CD4-positive, alpha-beta T cell treated with Interleukin-21 for 1 hour (primary cell): ENCODE data around the gene RNF222.
A peak's percentile ranks its signal among the peaks of the same experiment; 100 is the strongest.
"Not testable (repeated sequence)": the region's sequence is repeated elsewhere in the genome, so short reads cannot be mapped to it uniquely, and the experiment has no call there.

Experiments
- DNase-seq: peaks from one replicate; pipeline ENCODE4 v3.0.0-alpha.2; 2020

Gene RNF222

GRCh38 chr17:8377422-8377821, 20.2 kb downstream of the RNF222 start:
- no peak for DNase-seq

GRCh38 chr17:8376271-8377067, 21.2 kb downstream of the RNF222 start, which contains the start of gene KRABD2:
Gene KRABD2 (minus strand): TSS chr17:8376704.
- DNase-seq, result peak; percentile 90

DNA sequence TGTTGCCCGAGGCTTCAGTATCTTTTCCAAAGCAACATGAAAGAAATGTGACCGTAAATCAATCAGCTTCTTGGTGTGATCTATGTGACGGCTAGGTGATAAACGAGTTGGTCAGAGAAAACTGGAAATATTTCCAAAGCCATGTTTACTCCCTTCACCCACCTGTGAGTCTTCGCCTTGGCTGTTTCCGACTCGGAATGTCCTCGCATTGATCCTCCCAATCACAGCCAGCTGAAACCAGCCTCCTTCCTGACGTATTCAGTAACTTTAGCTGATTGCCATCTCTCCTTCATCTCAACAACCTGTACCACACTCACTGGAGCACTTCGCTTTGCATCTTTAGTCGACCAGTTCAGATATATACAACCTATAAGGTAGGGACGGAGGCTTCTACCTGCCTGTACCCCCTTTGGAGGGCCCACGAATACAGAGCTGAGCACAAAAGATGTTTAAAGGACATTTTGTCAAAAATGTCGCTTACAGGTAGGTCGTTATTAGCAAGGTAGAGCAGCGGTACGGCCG, 21.8 kb downstream of the RNF222 start:
- no peak for DNase-seq

GRCh38 chr17:8373856-8374255, 23.8 kb downstream of the RNF222 start:
- not testable (repeated sequence) for DNase-seq

DNA sequence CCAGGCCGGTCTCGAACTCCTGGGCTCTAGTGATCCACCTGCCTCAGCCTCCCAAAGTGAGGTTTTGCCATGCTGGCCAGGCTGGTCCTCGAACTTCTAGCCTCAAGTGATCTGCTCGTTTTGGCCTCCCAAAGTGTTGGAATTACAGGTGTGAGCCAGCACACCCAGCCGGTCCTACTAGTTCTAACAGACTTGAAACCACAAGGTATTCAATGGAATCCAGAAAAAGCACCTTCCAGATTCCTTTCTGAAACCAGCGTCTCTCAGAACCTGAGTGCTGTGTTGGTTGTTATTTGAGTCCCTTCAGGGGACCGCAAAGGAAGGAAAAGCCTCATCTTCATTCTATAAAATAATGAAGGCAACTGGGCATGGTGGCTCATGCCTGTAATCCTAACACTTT, 25.2 kb downstream of the RNF222 start:
- no peak for DNase-seq

DNA sequence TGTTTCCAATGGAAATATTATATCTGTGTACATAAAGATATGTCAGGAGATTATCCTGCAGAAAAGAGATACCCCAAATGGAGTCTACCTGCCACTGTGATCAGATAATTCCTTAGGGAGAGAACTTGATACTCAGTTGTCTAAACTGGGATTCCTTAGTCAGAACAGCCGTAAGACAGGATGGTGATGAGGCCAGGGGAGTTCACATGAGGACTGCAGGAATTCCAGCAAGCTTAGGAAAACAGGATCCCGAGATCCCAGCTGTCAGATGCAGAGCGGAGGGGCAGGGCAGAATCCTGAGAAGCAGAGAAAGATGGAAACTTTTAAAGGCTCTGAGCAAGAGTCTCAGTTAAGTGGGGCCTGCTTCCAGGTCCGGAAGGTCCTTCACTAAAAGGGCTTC, 25.8 kb downstream of the RNF222 start:
- DNase-seq, result no peak

- no peak for DNase-seq
Observed at GRCh38 chr17:8369944-8370343, 27.7 kb downstream of the RNF222 start.

GRCh38 chr17:8368193-8368592, 29.4 kb downstream of the RNF222 start:
- DNase-seq, result no peak

- no peak for DNase-seq
Observed at GRCh38 chr17:8366231-8366630, 31.4 kb downstream of the RNF222 start.

- no peak for DNase-seq
Observed at GRCh38 chr17:8365143-8365542, 32.5 kb downstream of the RNF222 start.

DNA sequence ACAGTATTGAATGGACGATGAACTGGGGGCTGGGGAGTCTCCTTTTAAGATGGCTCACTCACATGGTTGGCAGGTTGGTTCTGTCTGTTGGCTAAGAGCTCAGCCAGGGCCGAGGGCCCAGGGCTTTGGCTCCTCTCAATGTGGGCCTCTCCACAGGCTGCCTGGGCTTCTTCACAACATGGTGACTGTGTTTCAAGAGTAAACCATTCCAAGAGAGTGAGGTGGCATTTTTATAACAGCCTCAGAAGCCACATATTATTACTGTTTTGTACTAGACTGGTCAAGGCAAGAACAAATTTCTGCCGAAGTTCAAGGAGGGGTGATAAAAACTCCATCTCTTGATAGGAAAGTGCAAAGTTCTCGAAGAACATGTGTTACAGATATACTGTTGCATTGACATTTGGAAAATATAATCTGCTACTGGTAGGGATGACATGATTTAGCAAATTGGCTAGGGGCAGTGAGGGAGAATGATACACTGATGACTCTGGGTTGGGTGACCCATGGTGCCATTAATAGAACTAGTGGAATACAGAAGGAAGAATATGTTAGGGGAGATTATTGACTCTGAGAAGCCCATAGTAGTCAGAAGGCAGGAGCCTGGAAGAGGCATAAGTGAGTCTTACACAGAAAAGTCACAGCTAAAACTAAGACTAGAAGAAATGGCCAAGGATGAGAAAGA, 34.8 kb downstream of the RNF222 start:
- DNase-seq, result no peak

- no peak for DNase-seq
Observed at GRCh38 chr17:8360751-8361150, 36.9 kb downstream of the RNF222 start.

DNA sequence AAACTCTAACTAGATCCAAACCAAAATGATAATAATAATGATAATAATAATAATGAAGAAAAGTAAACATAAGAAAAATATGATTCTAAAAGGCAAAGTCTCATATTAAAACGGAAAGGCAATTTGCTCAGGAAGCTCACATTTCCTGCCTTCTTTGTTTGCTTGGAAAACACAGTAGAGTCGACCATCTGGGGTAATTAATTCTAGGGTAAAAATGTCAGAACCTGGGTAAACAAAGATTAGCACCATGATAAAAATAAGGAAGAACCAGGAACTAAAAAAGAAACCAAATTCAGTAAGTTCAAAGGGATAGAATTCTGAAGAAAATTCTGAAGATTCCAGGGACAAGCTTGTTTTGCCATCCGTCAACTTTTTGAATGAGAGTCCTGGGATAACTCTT, 37.4 kb downstream of the RNF222 start:
- no peak for DNase-seq

GRCh38 chr17:8359769-8360168, 37.9 kb downstream of the RNF222 start:
- no peak for DNase-seq

DNA sequence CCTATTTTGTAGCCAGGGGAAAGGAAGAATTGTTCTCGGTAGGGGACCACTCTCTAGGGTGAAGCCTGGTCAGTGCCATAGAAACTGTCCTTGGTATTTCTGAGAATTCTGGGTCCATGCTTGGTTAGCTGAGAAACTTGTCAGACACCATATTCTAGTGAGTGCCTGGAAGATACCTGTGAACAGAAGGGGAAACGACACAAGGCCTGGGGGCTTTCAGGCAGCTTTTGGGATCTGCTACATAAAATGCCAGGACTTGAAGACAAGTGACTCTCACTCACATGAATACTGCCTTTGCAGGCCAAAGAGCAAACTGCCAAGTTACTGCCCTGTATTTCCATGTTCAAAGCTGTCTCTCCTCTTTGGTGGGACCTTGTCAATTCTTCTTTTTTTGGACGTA, 39.7 kb downstream of the RNF222 start:
- no peak for DNase-seq

DNA sequence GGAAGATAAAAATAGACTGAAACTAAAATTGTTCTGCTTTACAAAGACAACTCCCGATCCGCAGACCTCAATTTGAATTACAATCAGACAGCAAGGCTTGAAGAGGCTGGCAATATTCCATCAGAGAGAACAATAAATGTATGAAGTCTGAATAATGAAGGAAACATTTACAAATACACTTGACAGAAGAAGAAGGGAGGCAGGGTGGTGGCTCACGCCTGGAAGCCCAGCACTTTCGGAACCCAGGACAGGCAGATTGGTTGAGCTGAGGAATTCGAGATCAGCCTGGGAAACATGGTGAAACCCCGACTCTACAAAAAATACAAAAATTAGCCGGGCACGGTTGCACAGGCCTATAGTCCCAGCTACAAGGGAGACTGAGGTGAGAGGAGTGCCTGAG, 43.4 kb downstream of the RNF222 start:
- no peak for DNase-seq

DNA sequence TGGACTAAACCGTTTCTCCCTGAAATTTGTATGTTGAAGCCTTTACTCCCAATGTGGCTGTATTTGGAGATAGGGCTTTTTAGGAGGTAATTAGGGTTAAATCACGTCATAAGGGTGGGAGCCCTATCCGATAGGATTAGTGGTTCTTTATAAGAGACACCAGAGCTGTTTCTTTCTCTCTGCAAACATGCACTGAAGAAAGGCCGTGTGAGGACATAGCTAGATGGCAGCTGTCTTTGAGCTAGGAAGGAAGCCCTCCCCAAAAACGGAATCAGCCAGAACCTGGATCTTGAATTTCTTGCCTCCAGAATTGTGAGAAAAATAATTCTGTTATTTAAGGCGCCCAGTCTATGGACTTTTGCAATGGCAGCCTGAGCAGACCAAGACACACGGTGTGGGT, 43.9 kb downstream of the RNF222 start:
- DNase-seq, result no peak

GRCh38 chr17:8350339-8350738, 47.3 kb downstream of the RNF222 start:
- no peak for DNase-seq

DNA sequence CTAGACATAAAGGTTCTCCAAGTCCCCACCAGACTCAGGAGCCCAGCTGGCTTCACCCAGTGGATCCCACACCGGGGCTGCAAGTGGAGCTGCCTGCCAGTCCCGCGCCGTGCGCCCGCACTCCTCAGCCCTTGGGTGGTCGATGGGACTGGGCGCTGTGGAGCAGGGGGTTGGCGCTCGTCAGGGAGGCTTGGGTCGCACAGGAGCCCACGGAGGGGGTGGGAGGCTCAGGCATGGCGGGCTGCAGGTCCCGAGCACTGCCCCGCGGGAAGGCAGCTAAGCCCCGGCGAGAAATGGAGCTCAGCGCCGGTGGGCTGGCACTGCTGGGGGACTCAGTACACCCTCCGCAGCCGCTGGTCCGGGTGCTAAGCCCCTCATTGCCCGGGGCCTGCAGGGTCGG, 50.6 kb downstream of the RNF222 start:
- DNase-seq, result not testable (repeated sequence)

GRCh38 chr17:8345951-8346665, 51.5 kb downstream of the RNF222 start:
- no peak for DNase-seq

DNA sequence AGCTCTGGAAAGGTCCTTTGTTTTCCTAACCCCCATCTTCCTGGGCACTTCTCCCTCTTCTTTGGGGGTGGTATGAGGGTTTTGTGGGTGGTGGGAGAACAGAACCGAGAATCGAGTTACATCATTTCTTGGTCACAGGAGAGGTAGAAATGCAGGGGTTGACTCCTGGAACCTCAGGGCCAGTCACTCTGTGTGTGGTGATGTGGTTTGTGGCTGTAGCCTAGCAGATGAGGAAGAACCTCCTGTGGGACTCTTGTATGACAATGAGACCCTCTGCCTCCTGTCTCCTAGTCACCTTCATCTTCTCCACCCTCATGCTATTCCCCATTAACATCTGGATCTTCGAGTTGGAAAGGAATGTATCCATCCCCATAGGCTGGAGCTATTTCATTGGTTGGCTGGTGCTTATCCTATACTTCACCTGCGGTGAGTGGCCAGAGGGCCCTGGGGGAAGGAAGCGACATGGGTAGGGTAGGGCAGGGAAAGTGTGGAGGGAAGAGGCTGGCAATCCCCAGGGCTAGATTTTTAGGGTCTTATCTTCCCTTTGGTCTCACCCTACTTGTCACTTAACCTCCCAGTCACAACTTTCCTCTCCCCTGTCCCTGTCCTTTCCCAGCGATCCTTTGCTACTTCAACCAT, 52.5 kb downstream of the RNF222 start:
- DNase-seq, result no peak

- DNase-seq, result no peak
Observed at GRCh38 chr17:8341456-8341855, 56.2 kb downstream of the RNF222 start.
